GM23338 (cell line): ENCODE data around the gene BPNT1. TPM values are rescaled to one million over a fixed set of nuclear protein-coding genes. Genes with fewer than 3 reads are reported as not detected.

ENCODE experiments used
- ATAC-seq: fragments of 200-7000 bp; cut with Tn5 transposase; 3 replicates; pipeline ENCODE4 v1.9.1; 2020
- DNase-seq: peaks from one replicate; pipeline ENCODE4 v3.0.0-alpha.2; 2015; ENCODE audit warnings: low spot score
- H2AFZ ChIP-seq: fragments of 200-600 bp; sonication (generic); 2 replicates; pipeline ENCODE4 v1.8.0; 2016; ENCODE audit warnings: antibody characterized with exemption, mild to moderate bottlenecking, moderate library complexity
- H3F3A ChIP-seq: fragments of 200-600 bp; sonication (generic); replicated peaks from 2 replicates; pipeline ENCODE4 v1.8.0; 2017; ENCODE audit warnings: antibody characterized with exemption, mixed run types, low read depth
- H3K27ac ChIP-seq: fragments of 200-600 bp; sonication (generic); 2 replicates; pipeline ENCODE4 v1.6.1; 2016; ENCODE audit warnings: low read depth
- H3K27me3 ChIP-seq: fragments of 200-600 bp; sonication (generic); 2 replicates; pipeline ENCODE4 v1.8.0; 2016; ENCODE audit warnings: mild to moderate bottlenecking, mixed run types, moderate library complexity; ENCODE audit not compliant: insufficient read depth
- H3K36me3 ChIP-seq: fragments of 200-600 bp; sonication (generic); 2 replicates; pipeline ENCODE4 v1.8.0; 2016; ENCODE audit warnings: mild to moderate bottlenecking; ENCODE audit not compliant: insufficient read depth
- H3K4me1 ChIP-seq: fragments of 200-600 bp; sonication (generic); 2 replicates; pipeline ENCODE4 v1.8.0; 2016; ENCODE audit warnings: mild to moderate bottlenecking, moderate library complexity; ENCODE audit not compliant: insufficient read depth
- H3K4me2 ChIP-seq: fragments of 200-600 bp; sonication (generic); 2 replicates; pipeline ENCODE4 v1.7.1; 2017; ENCODE audit warnings: mixed run types
- H3K4me3 ChIP-seq: fragments of 200-600 bp; sonication (generic); 2 replicates; pipeline ENCODE4 v1.6.1; 2016; ENCODE audit warnings: mixed run types
- H3K79me2 ChIP-seq: fragments of 200-600 bp; sonication (generic); replicated peaks from 2 replicates; pipeline ENCODE4 v1.8.0; 2017; ENCODE audit warnings: mild to moderate bottlenecking; ENCODE audit not compliant: insufficient read depth
- H3K9me2 ChIP-seq: fragments of 200-600 bp; sonication (generic); 2 replicates; pipeline ENCODE4 v1.8.0; 2017; ENCODE audit not compliant: insufficient read depth
- H4K20me1 ChIP-seq: fragments of 200-600 bp; sonication (generic); replicated peaks from 2 replicates; pipeline ENCODE4 v1.8.0; 2017; ENCODE audit warnings: mild to moderate bottlenecking; ENCODE audit not compliant: insufficient read depth
- H3K27ac Mint-ChIP-seq: 2 replicates; pipeline ENCODE4 v1.8.0; 2020; ENCODE audit warnings: inconsistent platforms, mild to moderate bottlenecking, moderate library complexity, mixed read lengths
- H3K27me3 Mint-ChIP-seq: 3 replicates; pipeline ENCODE4 v1.8.0; 2022; ENCODE audit warnings: low read depth, mild to moderate bottlenecking, moderate library complexity, mixed read lengths, inconsistent platforms; ENCODE audit not compliant: insufficient read depth, poor library complexity
- H3K36me3 Mint-ChIP-seq: 3 replicates; pipeline ENCODE4 v1.8.0; 2021; ENCODE audit warnings: low read depth, mild to moderate bottlenecking, inconsistent platforms, moderate library complexity, mixed read lengths
- H3K4me1 Mint-ChIP-seq: 3 replicates; pipeline ENCODE4 v1.8.0; 2020; ENCODE audit warnings: mild to moderate bottlenecking, inconsistent platforms, mixed read lengths
- H3K4me3 Mint-ChIP-seq: 3 replicates; pipeline ENCODE4 v1.8.0; 2021; ENCODE audit warnings: moderate library complexity, mild to moderate bottlenecking, inconsistent platforms, mixed read lengths
- H3K9me3 Mint-ChIP-seq: 3 replicates; pipeline ENCODE4 v1.8.0; 2020; ENCODE audit warnings: moderate library complexity, mild to moderate bottlenecking, inconsistent platforms, mixed read lengths
- CREB1 ChIP-seq: fragments of 250-450 bp; sonication (Bioruptor Pico); IDR thresholded peaks from 2 replicates; pipeline ENCODE4 v1.5.0; 2020; ENCODE audit warnings: low read depth, mild to moderate bottlenecking, moderate library complexity
- CTCF ChIP-seq, 2 experiments: fragments of 200-600 bp in 1 of 2; sonication (generic) in 1 of 2; conservative IDR thresholded peaks; 2 replicates each; pipeline versions ENCODE4 v1.5.1 to v1.6.1; 2016 to 2017; ENCODE audit warnings: antibody characterized with exemption in 2 of 2, low read depth in 2 of 2, mild to moderate bottlenecking in 2 of 2, moderate library complexity in 1 of 2
- ETS1 ChIP-seq: IDR thresholded peaks from 2 replicates; pipeline ENCODE4 v1.6.1; 2016; ENCODE audit warnings: antibody characterized with exemption
- EZH2 ChIP-seq: fragments of 200-600 bp; sonication (generic); IDR thresholded peaks from one replicate; pipeline ENCODE4 v1.8.0; 2017; ENCODE audit warnings: antibody characterized with exemption, mild to moderate bottlenecking, low read depth; ENCODE audit not compliant: unreplicated experiment
- JUNB ChIP-seq: IDR thresholded peaks from one replicate; pipeline ENCODE4 v1.6.1; 2016; ENCODE audit warnings: antibody characterized with exemption; ENCODE audit not compliant: unreplicated experiment
- NANOG ChIP-seq: IDR thresholded peaks from 2 replicates; pipeline ENCODE4 v1.6.1; 2016; ENCODE audit warnings: antibody characterized with exemption, borderline replicate concordance
- POLR2AphosphoS5 ChIP-seq: IDR thresholded peaks from 2 replicates; pipeline ENCODE4 v1.6.1; 2016; ENCODE audit warnings: antibody characterized with exemption, low read depth
- REST ChIP-seq: IDR thresholded peaks from one replicate; pipeline ENCODE4 v1.6.1; 2018; ENCODE audit warnings: antibody characterized with exemption; ENCODE audit not compliant: unreplicated experiment
- ZNF114 ChIP-seq: fragments of 250-450 bp; sonication (Bioruptor Pico); IDR thresholded peaks from 2 replicates; pipeline ENCODE4 v1.5.0; 2020; ENCODE audit warnings: mild to moderate bottlenecking, moderate library complexity
- ZNF462 ChIP-seq: fragments of 250-450 bp; sonication (Bioruptor Pico); IDR thresholded peaks from 2 replicates; pipeline ENCODE4 v1.5.0; 2020; ENCODE audit warnings: mild to moderate bottlenecking, moderate library complexity
- polyA plus RNA-seq: library from polyadenylated mRNA; unstranded; fragments of >200 nt; fragmentation: Nextera tagmentation; extraction: Ambion mirVana; gene quantifications from 2 replicates; pipeline ENCODE4 v1.2.1, GENCODE V29; 2016
- total RNA-seq: library from RNA; depleted of rRNA; stranded (reverse); fragments of >200 nt; shearing (Covaris generic); gene quantifications from 2 replicates; pipeline ENCODE4 v1.2.3, GENCODE V29; 2014

The BPNT1 gene
- total and polyA plus RNA-seq, 2 experiments from 2014 or later = 9.6 to 17.2 TPM

GRCh38 chr1:220129479-220130210 lies 40.1 kb upstream of the BPNT1 start:
- H3K27me3 Mint-ChIP-seq = no peaks in the 10 kb centered on the region
- 0 out of 2 replicates have a peak, but pooled peaks cover 3% of the 10 kb centered on the region for H4K20me1 ChIP-seq
- peaks cover 8% of the 10 kb centered on the region for H3K36me3 ChIP-seq
- no peak overlapping the region for H3K4me2 ChIP-seq
- H3K9me3 Mint-ChIP-seq = no peaks in the 10 kb centered on the region
- no peaks in the 10 kb centered on the region for H3K27me3 ChIP-seq
- no peaks in the 10 kb centered on the region for H3K9me2 ChIP-seq
- no peak overlapping the region for H3K4me3 Mint-ChIP-seq
- H3K4me1 Mint-ChIP-seq = peaks cover 2% of the 10 kb centered on the region; the same call in 2 of the 3 replicates
- no peak for DNase-seq
- ATAC-seq = no peak
- no peaks in the 10 kb centered on the region for H3F3A ChIP-seq
- no peak overlapping the region for H3K4me3 ChIP-seq
- no peak overlapping the region for H3K27ac ChIP-seq
- TF ChIP-seq CREB1 (CRISPR knock-in tag) (no peak), ZNF114 (CRISPR knock-in tag) (no peak), REST (no peak), ZNF462 (CRISPR knock-in tag) (no peak), CTCF (conservative IDR thresholded peaks at IDR 0.05; ENCODE audit: low read depth in 2 of 2) (no peak), EZH2 (no peak), JUNB (no peak), ETS1 (no peak), NANOG (no peak), POLR2AphosphoS5 (no peak)
- no peaks in the 10 kb centered on the region for H3K4me1 ChIP-seq
- no peak overlapping the region for H3K27ac Mint-ChIP-seq
- no peak overlapping the region for H2AFZ ChIP-seq
- no peaks in the 10 kb centered on the region; the same call in 1 of the 2 replicates for H3K79me2 ChIP-seq
- peaks cover 35% of the 10 kb centered on the region for H3K36me3 Mint-ChIP-seq
